GM06990 (cell line): ENCODE results near the gene LCN15.
A peak's percentile ranks its signal among the peaks of the same experiment; 100 is the strongest.
"Not testable (repeated sequence)": the region's sequence is repeated elsewhere in the genome, so short reads cannot be mapped to it uniquely, and the experiment has no call there.

ENCODE experiments used
- DNase-seq: peaks from one replicate; pipeline ENCODE4 v3.0.0-alpha.2; 2011; ENCODE audit not compliant: insufficient read length; ENCODE audit errors: extremely low read depth
- H3K27me3 ChIP-seq: replicated peaks from 2 replicates; pipeline ENCODE4 v1.6.0; 2011; ENCODE audit warnings: low read length; ENCODE audit not compliant: control insufficient read depth, insufficient read depth
- H3K36me3 ChIP-seq: 2 replicates; pipeline ENCODE4 v1.5.1; 2011; ENCODE audit warnings: low read length; ENCODE audit not compliant: control insufficient read depth, insufficient read depth
- H3K4me3 ChIP-seq: replicated peaks from 2 replicates; pipeline ENCODE4 v1.5.1; 2011; ENCODE audit warnings: low read depth, mild to moderate bottlenecking, control low read depth, low read length
- TF ChIP-seq, protein P1 (sequence below): IDR thresholded peaks from 2 replicates; pipeline ENCODE4 v1.5.1; 2011; ENCODE audit warnings: low read length, control low read depth, mild to moderate bottlenecking, inconsistent platforms; ENCODE audit not compliant: insufficient read depth, poor library complexity, severe bottlenecking

LCN15 gene

DNA sequence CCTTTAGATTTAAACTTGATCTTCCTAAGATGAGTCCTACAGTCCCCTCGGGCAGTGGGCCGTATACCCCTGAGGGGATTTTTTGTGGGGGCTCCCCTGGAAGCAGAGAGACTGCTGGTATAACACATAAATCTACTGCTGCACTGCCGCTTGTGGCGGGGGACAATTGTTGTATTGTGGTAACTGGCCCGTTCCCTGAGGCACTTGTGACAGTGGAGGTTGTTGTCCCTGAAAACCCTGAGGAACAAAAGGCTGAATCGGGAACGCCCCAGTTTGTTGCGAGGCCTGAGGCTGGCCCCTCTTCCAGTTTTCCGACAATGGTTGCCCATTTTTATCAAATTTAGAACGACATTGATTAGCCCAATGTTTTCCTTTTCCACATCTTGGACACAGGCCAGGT lies 22.1 kb upstream of the LCN15 start:
- no peaks in the 10 kb centered on the region for H3K27me3 ChIP-seq
- no peaks in the 10 kb centered on the region for H3K36me3 ChIP-seq
- TF ChIP-seq, protein P1, sequence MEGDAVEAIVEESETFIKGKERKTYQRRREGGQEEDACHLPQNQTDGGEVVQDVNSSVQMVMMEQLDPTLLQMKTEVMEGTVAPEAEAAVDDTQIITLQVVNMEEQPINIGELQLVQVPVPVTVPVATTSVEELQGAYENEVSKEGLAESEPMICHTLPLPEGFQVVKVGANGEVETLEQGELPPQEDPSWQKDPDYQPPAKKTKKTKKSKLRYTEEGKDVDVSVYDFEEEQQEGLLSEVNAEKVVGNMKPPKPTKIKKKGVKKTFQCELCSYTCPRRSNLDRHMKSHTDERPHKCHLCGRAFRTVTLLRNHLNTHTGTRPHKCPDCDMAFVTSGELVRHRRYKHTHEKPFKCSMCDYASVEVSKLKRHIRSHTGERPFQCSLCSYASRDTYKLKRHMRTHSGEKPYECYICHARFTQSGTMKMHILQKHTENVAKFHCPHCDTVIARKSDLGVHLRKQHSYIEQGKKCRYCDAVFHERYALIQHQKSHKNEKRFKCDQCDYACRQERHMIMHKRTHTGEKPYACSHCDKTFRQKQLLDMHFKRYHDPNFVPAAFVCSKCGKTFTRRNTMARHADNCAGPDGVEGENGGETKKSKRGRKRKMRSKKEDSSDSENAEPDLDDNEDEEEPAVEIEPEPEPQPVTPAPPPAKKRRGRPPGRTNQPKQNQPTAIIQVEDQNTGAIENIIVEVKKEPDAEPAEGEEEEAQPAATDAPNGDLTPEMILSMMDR: no peak
- DNase-seq: no peak
- H3K4me3 ChIP-seq: no peak overlapping the region

DNA sequence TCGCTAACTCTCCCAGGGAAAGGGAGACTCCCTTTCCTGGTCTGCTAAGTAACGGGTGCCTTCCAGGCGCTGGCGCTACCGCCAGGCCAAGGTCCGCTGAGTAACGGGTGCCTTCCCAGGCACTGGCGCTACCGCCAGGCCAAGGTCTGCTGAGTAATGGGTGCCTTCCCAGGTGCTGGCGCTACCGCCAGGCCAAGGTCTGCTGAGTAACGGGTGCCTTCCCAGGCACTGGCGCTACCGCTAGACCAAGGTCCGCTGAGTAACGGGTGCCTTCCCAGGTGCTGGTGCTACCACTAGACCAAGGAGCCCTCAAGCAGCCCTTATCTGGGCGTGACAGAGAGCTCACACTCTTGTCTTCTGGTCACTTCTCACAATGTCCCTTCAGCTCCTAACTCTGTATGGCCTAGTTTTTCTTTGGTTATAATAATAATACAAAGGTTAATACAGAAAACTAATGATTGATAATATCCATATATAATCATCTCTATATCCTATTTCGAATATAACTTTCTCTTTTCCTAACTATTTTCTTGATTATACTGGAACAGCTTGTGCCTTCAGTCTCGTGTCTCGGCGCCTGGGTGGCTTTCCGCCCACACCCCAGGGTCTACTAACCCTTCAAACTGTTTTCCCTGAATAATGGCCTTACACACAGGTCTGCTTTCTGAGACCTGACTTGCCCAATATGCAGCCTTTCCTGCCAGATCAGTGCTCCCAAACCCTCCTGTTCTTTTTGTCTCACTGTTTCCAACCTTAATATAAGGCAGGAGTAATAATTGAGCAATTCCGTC lies 21.4 kb upstream of the LCN15 start:
- H3K27me3 ChIP-seq, H3K4me3 ChIP-seq, DNase-seq, H3K36me3 ChIP-seq: not testable (repeated sequence)

DNA sequence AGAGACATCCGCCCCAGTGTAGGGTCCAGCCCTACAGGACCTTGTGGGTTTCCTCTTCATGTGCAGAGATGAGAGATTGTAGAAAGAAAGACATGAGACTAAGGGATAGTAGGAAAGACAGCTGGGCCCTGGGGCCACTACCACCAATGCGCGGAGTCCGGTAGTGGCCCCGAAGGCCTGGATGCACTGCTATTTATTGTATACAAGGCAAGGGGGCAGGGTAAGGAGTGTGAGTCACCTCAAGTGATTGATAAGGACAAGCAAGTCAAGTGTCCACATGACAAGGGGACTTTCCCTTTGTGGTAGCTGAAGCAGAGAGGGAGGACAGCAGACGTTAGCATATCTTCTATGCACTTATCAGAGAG lies 20.7 kb upstream of the LCN15 start:
- no peak overlapping the region for H3K4me3 ChIP-seq
- TF ChIP-seq, protein P1: no peak
- 0 out of 2 replicates have a peak, but pooled peaks cover 1% of the 10 kb centered on the region for H3K27me3 ChIP-seq
- no peak for DNase-seq
- H3K36me3 ChIP-seq: no peaks in the 10 kb centered on the region

DNA sequence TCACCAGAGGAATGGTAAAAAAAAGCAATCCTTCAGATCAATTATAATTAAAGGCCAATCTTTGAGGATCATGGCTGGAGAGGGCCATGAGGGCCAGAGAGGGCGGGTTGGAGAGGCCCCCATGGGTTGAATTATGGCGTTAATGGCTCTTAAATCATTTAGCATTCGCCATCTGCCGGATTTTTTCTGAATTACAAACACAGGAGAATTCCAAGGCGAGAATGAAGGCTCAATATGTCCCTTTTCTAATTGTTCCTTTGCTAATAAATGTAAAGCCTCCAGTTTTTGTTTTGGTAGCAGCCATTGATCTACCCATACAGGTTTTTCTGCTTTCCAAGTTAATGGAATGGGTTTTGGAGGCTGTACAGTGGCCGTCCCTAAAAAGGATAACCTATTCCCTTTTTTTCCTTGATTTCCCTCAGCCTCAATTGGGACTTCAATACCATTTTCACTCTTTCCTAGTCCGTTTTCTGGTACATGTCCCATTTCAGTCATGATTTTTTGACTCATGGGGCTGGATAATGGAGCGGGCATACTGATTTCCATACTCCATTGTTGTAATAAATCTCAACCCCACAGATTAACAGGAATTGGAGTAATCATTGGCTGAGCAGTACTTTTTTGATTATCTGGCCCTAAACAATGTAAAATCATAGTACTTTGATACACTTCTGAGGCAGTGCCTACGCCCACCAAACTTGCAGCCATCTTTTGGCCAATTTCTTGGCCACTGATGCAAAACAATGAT lies 20.1 kb upstream of the LCN15 start:
- Histone ChIP-seq H3K4me3 (no peak overlapping the region), H3K27me3 (0 out of 2 replicates have a peak, but pooled peaks cover 1% of the 10 kb centered on the region), H3K36me3 (no peaks in the 10 kb centered on the region)
- no peak for DNase-seq
- TF ChIP-seq, protein P1: peak; percentile 29

DNA sequence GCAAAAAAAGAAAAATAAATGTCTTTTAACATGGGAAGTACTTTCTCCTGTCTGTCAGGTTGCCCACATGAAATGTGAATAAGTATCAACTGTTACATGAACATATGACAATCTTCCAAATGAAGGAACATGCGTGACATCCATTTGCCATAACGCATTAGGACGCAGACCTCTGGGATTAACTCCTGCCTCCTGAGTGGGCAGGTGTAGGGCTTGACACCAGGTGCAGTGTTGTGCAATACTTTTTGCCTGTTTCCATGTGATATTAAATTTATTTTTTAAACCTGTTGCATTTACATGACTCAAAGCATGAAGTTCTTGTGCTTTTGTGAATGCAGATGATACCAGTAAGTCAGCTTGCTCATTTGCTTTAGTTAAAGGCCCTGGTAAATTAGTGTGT lies 18.1 kb upstream of the LCN15 start:
- TF ChIP-seq, protein P1: no peak
- no peak for DNase-seq
- no peaks in the 10 kb centered on the region for H3K36me3 ChIP-seq
- peaks cover 3% of the 10 kb centered on the region; the same call in 1 of the 2 replicates for H3K27me3 ChIP-seq
- no peak overlapping the region for H3K4me3 ChIP-seq

DNA sequence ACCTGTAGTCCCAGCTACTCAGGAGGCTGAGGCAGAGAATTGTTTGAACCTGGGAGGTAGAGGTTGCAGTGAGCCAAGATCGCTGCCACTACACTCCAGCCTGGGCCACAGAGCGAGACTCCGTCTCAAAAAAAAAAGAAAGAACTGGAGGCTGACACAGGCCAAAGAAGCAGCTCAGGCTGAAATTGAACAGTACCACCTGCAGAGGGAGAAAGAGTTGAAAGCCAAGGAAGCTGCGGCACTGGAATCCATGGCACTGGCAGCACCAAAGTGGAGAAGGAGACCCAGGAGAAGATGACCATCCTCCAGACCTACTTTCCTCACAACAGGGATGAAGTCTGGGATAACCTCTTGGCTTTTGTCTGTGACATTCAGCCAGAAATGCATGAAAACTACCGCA lies 15.5 kb upstream of the LCN15 start:
- TF ChIP-seq, protein P1: no peak
- no peak for DNase-seq
- H3K36me3 ChIP-seq: no peaks in the 10 kb centered on the region
- H3K27me3 ChIP-seq: peaks cover 3% of the 10 kb centered on the region; the same call in 1 of the 2 replicates
- H3K4me3 ChIP-seq: no peak overlapping the region
